GM21381 (cell line): ENCODE measurements around the gene COL6A2.

Experiments used
- ATAC-seq: cut with Tn5 transposase; IDR thresholded peaks from one replicate; pipeline ENCODE4 v1.9.1; 2021; ENCODE audit warnings: mild to moderate bottlenecking, moderate library complexity; ENCODE audit not compliant: unreplicated experiment

Gene COL6A2

DNA sequence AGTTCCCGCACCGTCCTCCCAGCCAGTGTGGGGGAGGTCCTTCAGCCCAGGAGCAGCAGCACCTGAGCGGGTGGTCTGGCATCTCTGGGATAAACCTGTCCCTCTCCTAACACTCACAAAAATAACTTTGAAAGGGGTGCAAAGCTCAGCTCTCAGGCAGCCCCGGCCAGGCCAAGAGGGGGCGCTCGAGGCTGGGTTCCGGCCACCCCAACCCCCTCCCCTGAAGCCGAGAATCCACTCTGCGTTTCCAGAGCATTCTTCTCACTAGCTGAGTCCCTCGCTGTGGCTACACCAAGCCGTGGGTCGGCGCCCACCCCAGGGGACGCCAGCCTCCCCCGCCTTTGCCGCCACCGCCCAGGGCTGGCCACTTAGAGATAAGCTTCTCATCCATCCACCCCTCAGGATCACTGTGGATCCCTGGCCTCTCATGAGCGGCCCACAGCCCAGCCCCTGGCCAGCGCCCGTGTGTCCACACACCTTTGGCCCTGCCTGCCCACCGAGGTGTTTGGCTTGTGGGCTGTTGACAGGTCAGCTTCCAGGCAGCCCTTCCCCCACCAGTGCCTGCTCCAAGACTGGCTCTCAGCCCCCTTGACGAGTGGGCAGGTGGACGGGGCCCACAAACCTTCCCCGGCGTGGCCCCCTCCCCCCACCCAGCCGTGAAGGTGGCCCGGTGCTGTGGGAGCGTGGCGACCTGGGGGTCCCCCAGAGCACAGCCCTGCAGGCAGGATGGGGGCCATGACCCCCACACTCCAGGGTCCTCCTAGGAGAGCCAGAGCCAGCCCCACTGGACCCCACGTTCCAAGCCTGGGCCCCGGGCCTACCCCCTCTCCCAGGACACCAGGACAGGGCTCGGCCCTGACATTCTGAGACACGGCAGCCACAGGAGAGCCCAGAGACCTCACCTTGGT, 55.6 kb downstream of the COL6A2 start:
- ATAC-seq: no peak

DNA sequence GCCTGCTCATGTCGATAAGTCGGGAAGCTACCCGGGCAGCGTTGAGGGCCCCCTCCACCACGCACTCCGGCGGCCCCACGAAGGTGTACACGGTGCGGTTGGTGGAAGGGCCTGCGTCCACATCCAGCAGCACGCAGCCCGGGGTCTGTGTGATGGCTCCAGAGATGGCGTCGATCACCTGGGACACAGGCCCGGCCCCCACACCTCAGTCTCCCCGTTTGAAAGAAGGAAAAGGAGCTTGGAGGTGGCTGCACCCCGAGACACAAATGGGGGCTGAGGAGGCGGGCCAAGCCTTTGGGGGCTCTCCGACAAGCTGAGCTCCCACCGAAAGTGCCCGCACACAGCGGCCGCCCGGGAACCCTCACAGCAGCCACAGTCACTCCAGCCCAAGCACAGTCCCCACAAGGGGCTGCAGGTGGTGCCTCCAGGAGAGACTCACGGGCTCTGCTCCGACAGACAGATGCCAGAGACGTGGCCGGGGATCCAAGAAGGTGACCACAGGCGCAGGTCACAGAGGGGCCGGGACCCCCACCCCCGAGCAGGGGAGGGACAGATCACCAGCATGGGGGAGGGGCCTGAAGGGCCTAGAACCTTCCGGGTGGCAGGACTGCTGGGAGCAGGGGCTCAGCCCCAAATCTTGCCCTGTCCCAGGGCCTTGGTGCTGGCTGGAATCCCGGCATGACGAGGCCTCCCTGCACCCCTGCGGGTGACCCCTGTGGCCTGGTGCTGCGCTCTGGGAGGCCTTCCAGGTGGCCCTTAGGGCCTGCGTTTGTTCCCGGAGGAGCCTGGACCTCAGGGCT, 56.4 kb downstream of the COL6A2 start:
- ATAC-seq: no peak

DNA sequence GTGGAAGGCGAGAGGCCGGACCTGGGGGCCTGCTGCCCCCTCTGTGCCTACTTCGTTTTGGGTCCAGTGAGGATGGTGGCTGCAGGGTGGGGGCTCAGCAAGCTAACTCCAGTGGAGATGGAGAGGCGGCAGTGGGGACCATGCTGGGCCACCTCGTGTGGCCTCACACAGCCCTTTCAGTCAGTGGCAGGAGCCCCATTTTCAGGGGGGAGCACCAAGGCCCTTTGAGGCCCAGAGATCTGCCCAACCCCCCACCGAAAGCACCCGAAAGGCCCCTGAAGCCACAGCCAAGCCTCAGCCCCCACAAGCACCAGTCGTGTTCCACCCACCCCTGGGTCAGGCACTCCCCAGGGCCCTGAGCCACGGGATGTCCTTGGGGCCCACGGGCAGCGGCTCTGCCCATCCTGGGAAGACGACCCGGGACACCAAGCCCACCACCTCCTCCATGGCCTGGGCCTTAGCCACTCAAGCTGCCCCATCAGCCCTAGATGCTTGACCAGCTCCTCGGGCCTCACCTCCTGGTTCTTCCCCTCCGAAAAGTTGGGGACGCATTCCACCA, 57.1 kb downstream of the COL6A2 start:
- ATAC-seq: no peak

DNA sequence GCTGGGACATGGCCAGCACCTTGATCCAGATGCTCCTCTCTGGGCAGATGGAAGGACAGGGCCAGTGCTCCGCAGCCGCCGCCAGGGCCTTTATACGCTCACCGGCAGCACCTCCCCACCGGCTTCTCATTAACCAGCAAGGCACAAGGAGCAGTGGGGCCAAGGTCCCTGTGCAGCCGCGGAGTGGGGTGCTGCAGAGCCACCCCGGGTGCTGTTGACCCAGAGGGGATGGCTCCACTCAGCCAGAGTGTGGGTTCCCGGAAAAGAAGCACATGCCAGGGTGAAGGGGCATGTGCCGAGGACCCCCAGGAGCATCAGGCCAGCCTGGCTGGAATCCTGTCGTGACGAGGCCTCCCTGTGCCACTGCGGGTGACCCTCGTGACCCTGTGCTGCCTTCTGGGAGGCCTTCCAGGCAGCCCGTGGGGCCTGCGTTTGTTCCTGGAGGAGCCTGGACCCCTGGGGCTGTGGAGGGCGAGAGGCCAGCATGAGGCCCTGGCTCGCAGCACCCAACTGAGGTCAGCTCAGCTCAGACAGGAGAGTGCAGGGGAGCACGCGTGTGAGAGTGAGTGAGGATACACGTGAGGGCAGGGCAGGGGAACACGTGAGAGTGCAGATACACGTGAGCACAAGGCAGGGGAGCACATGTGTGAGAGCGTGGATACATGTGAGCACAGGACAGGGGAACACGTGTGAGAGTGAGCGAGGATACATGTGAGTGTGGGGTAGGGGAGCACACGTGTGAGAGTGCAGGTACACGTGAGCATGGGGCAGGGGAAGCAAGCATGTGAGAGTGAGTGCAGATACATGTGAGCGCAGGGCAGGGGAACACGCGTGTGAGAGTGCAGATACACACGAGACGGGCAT, 57.8 kb downstream of the COL6A2 start, which contains the start of gene FTCD:
TSS of gene FTCD (minus strand) at position 66 of the 864 bp plus-strand sequence. CDS start at position 10, 56 bp downstream.
- ATAC-seq: no peak

DNA sequence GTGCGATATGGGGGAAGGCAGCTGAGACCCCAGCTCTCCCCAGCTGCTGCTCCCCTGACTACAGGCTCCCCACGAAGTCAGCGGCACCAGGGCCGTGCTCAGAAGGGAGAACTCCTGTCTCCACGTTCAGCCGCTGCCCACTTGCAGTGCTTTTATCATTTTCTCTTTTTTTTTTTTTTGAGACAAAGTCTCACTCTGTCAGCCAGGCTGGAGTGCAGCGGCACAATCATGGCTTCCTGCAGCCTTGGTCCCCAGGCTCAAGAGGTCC, 58.4 kb downstream of the COL6A2 start:
- no peak for ATAC-seq

DNA sequence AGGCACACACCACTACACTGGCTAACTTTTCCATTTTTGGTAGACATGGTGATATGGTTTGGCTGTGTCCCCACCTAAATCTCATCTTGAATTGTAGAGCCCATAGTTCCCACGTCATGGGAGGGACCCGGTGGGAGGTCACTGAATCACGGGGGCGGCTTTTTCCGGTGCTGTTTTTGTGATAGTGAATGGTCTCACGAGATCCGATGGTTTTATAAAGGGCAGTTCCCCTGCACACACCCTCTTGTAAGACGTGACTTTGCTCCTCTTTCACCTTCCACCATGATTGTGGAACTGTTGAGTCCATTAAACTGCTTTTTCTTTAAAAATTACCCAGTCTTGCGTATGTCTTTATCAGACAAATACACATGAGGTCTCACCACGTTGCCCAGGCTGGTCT, 58.8 kb downstream of the COL6A2 start:
- ATAC-seq: no peak

DNA sequence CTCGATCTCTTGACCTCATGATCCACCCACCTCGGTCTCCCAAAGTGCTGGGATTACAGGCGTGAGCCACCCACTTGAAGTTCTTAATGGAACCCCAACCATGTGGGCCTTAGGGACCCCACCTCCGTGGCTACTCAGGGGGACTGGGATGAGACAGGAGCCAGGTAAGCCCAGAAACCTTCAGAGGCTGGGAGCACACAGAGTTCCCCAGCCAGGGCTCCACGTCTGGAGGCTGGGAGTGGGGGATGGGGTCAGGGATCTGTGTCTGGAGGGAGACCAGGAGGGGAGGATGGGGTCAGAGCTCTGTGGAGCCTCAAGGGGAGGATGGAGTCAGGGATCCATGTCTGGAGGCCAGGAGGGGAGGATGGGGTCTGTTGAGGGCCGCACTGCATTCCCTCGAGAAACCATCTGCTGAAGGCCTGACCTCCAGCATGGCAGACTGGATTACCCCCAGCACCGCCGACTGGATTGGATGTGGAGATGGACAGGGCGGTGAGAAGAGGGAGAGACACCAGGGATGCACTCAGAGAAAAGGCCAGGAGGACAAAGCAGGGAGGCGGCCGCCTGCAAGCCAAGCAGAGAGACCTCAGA, 59.6 kb downstream of the COL6A2 start:
- ATAC-seq: no peak

DNA sequence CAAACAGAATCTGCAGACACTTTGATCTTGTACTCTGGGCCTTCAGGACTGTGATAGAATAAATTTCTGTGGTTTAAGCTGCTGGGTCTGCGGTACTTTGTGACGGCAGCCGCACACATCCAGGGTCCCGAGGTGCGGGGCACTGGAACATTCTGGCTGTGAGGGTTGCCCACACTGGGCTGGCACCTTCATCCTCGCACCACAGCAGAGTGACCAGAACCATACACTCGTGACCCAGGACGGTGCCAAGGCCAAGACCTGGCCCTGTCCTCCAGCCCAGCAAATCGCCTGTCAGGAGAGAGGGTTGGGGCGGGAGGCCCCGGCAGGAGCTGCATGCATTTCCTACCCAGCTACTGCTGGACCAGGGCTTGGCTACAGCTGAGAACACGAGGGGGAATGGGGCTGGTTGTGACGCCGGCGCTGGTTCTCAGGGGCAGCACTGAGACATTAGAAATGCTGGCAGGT, 60.1 kb downstream of the COL6A2 start:
- ATAC-seq: no peak

DNA sequence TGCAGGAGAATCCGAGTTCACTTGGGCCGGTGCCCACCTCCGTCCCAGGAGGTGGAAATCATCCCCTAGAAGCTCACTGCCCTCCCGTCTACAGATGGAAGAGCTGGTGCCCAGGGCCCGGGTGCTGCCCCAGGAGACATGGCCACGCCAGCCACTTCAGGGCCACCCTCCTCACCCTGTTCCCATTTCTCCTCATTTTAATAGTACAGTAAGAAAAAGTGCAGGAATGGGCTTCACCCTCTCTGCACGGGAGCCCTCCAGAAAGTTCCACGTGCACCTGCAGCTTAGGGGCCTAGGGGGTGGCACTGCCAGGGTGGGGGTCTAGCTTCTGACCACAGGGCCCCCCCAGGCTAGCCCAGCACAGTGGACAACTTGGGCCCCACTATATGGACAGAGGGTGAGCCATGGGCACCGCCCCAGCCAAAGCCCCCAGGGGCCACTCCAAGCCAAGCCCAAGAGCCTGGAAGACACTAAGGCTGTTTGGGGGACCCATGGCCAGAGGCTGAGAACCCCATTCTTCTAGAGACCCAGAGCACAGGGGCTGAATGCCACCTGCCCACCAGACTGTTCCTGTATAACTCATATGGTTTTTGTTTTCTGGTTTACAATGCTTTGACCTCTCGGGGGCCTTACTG, 60.9 kb downstream of the COL6A2 start:
- no peak for ATAC-seq

DNA sequence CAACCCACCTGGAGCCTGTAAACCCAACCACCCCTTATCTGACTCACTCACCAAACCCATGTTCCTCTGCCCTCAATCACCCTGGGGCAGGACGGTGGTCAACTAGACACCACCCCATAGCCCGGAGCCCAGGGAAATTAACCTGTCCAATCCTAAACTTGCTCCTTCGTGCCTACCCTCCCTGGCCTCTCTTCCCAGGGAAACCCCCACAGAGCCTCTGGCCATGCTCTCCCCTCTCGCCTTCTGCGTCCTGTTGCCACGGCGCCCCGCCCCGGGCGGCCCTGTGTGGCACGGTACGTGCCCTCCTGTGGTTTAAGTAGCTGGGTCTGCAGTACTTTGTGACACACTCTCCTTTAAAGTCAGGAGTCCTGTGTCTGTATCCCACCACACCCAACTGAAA, 61.5 kb downstream of the COL6A2 start:
- ATAC-seq: no peak

DNA sequence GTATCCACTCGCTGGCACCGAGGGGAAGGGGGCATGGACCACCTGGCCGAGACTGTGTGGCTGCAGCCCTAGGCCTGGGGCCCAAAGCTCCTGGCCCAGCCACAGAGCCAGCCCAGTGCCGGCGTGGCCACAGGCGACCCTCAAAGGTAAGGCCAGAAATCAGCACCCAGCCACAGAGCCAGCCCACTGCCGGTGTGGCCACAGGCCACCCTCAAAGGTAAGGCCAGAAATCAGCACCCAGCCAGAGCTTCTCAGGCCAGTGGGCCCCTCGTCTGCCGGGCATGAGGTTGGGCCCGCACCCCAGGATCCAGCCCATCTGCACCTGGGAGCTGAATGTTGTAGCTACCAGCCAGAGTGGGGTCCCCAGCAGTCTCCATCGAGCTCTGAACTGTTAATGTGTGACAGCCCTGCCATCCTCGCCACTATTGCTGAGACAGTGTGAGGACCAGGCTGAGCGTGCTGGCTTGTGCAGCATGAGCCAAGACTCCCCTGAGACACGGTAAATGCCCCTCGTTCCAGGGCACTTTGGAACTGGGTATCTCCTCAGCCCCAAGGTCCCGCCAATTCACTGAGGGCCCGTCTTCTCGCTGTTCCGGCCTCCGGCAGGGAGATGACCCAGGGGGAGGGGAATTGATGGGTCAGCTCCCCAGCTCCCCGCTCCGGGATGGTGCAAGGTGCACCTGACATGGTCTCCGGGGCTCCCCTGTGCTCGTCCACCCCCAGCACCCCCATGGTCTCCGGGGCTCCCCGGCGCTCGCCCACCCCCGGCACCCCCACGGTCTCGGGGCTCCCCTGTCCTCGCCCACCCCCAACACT, 62.1 kb downstream of the COL6A2 start:
- ATAC-seq: no peak

DNA sequence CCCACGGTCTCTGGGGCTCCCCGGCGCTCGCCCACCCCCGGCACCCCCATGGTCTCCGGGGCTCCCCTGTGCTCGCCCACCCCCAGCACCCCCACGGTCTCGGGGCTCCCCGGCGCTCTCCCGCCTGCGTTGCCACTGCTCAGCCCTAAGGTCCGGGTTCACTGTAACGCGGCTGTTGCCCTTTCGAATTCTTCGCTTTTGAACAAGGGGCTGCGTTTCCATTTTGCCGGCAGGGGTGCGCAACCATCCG, 62.7 kb downstream of the COL6A2 start:
- no peak for ATAC-seq

DNA sequence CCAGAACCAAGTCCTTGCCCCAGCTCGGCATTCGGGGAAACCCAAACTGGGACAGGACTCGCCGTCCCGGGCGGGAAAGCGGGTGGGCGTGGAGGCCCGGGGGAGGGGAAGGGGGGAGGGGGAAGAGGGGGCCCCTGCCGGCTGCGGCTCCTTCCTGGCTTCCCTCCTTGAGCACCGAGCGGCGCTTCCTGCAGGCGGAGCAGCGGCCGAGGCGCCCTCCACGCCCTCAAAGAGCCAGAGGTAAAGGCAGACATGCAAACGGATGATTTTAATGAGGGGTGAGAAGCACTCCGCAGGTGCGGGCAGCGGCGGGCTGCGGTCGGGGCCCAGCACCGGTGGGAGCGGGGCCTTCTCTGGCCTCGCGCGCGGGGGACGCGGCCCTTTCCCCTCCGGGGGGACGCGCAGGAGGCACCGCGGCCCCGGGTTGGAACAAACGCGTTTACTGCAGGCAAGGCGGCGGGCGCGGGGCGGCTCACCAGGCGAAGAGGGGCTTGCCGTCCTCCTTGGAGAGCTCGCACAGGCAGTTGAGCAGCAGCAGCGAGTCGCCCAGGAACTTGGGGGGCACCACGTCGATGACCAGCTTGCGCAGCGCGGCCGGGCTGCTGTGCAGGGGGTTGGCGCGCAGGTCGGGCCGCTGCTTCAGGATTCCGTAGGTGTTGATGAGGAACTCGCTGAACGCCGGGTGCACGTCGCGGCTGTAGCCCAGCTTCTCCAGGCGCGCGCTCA, 63.2 kb downstream of the COL6A2 start:
- ATAC-seq: no peak

DNA sequence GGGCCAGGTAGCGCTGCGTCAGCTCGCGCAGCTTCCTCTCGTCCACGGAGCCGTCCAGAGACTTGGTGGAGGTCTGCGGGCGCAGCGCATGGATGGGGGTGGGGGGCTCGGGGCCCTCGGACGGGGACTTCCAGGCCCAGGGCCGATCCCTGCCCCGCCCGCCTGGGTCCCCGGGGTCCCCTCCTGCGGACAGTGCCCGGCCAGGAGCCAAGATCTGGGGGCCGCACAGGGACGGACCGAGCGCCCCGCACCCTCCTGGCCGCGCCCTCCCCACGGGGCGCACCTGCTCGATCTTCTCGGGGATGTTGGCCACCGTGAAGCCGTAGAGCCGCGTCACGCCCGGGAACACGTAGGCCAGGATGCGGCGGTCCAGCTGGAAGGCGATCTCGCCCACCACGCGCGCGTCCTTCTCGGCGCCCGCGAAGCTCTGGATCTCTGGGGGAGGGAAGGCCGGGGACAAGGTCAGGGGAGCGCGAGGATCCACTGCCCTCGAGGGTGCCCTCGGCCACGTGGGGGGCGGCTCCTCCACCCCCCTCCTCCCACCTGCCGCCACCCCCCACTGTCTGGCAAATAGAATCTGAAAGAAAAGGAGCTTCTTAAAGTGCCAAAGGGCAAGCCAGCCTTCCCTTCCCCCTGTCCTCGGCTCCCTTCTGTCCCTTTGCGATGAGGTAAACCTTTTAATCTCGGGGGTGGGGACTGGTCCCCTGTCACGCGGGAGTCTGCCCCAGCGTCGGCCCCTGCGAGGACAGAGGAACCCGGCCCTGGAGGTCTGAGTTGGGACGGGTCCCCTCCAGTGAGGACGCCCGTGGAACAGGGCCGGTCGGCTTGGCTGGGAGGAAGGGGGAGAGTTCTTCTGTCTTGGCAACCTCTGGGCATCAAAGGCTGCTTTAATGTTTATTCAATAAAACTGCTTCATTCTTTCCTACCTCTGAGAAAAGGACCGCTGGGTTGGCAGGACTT, 64.0 kb downstream of the COL6A2 start:
- no peak for ATAC-seq

DNA sequence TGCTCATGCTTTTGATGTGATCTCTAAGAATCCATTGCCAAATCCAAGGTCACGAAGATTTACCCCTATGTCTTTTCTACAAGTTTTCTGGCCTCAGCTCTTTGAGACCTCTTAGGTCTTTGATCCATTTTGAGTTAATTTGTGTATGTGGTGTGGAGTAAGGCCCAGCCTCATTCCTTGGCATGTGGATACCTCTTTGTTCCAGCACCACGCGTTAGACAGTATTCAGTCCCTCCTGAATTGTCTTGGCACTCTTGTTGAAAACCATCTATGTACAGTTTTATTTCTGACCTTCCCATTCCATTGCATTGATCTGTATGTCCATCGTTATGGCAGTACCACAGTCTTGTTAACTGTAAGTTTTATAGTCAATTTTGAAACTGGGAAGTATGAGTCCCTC, 65.5 kb downstream of the COL6A2 start:
- ATAC-seq: no peak

DNA sequence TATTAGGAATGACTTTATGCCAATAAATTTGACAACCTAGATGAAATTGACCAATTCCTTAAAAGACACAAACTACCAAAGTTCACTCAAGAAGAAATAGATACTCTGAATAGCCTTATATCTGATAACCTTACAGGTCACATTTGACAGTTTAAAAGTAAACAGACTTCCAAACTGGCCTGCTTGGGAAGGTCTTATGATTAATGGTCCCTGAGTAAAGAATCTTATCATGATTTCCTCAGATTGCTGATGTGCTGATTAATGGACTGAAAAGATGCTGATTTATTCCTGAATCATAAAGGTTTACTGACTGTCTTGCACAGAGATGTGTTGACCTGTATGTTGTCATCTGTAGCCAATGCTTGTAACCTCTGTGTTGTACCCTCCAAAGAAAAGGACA, 67.2 kb downstream of the COL6A2 start:
- ATAC-seq: no peak

DNA sequence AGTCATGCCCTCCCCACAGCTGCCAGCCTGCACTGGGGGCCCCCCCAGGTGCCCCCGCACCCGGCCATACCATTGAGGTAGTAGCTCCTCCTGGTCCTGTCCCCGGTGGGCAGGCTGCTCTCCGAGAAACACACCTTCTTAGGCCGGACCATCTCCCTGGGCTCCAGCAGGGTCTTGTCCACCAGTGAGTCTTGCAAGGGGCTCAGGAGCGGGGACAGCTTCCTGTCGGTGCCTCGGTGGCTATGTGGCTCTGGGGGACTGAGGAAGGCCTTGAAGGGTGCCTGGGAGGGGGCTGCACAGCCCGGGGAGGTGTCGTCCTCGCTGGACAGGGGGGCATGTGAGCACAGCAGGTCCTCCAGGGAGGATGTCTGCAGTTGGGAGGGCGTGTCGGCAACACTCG, 70.3 kb downstream of the COL6A2 start:
- no peak for ATAC-seq
